Left colon (tissue), 2 donors: ENCODE results near the gene CARD11. TPM values are rescaled to one million over a fixed set of nuclear protein-coding genes. Genes with fewer than 3 reads are reported as not detected.
"Not testable (repeated sequence)": the region's sequence is repeated elsewhere in the genome, so short reads cannot be mapped to it uniquely, and the experiment has no call there.

Source experiments
- ATAC-seq: fragments of 200-7000 bp; cut with Tn5 transposase; one replicate; pipeline ENCODE4 v1.9.1; 2020; ENCODE audit warnings: mild to moderate bottlenecking, moderate library complexity
- DNase-seq, 2 donors: peaks; one replicate each; pipeline ENCODE4 v3.0.0-alpha.2; 2020
- intact Hi-C, 2 donors: fragments of 100-400 bp; cut with DNase I in 1 of 2; cut with micrococcal nuclease in 1 of 2; formaldehyde crosslinking; loops; one replicate each; pipeline versions ENCODE4 v1.11.2 to v1.14.0; 2022; cut with DNase I, micrococcal nuclease
- total RNA-seq, 2 donors: library from RNA; stranded (reverse); fragmentation: NEBNext Ultra II Directional; extraction: Animal tissue kit (Norgen Biotek cat#: 25700); gene quantifications; one replicate each; pipeline ENCODE4 v1.2.1, GENCODE V29; 2021
- donor health status: DM: no; HTN: no; CAD: no.
- donor health status: DM: yes; HTN: yes; CAD: no.

Gene CARD11
- total RNA-seq, 2 donors from 2014 or later = 2.0 to 2.8 TPM

GRCh38 chr7:3067193-3067592, 23.5 kb upstream of the CARD11 start:
- ATAC-seq = no peak
- intact Hi-C loops = no loop called here
- DNase-seq = no peak

GRCh38 chr7:3066506-3066905, 22.8 kb upstream of the CARD11 start:
- intact Hi-C loops = no loop called here
- DNase-seq (no peak), ATAC-seq (no peak)

DNA sequence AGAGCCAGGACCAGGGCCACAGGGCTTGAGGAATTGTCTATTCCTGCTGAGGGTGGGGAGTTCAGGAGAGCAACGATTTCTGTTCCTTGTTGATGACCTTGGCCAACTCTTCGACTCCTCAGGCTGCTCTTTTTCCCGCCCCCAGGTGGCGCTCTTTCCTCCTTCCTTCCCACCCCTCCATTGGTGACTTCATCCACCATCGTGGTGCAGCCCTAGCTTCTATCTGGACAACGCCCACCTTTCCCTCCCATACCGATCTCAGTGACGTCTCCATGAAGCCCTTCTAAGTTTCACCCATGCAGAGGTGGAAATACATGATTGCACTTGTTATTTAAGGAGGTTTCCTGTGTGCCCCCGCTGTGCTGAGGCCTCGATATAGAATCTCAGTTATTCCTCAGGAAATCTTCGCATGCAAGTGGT, 22.1 kb upstream of the CARD11 start:
- intact Hi-C loops = no loop called here
- ATAC-seq = peak; percentile 29
- peak in 1 of 2 donors; percentile 38 for DNase-seq

- DNase-seq = no peak
- intact Hi-C loops = no loop called here
- no peak for ATAC-seq
These were observed 20.4 kb upstream of the CARD11 start for GRCh38 chr7:3064067-3064466.

GRCh38 chr7:3063016-3063753, 19.5 kb upstream of the CARD11 start:
- no peak for ATAC-seq
- DNase-seq = peak; percentile 18 to 30
- intact Hi-C loops = no loop called here

GRCh38 chr7:3057066-3057420, 13.4 kb upstream of the CARD11 start:
- intact Hi-C loops = no loop called here
- DNase-seq (no peak), ATAC-seq (no peak)

DNA sequence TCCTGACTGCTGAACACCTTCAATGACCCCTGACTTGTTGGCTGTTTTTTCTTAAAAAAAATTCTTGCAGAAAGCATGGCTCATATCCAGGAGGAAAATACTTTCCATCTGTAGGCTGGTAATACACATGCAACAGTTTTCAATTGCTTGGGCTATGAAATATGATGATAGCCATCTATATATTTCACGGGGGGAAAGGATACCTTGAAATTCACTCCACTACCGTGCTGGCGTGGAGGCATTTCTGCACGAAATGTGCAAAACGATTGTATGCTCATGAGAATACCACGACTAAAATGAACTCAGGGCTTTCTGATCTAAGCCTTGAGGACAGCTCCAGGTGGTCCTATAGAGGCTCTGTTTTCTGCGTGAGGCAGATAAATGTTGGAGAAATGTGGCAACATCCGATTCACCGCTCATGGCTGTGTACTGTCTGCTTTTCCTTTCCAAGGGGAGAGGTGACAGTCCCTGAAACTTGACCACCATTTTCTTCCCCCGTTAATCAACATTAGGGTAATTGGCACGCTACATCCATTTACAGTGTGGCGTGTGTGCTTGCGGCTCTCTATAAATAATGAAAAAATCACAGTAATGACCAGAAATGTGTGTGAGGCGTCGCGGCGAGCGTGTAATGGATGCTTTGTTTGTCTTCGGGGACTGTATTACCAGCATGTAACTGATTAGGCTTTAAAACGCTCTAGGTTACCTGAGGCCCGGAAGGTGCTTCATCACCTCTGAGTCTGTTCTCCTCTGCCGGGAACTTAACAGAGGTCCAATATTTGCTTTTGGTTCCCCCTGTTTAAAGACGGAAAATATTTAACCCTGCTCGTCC, 12.8 kb upstream of the CARD11 start:
- intact Hi-C loops = no loop called here
- no peak for DNase-seq
- no peak for ATAC-seq

- no peak for DNase-seq
- intact Hi-C loops = no loop called here
- no peak for ATAC-seq
These were observed 12.0 kb upstream of the CARD11 start for GRCh38 chr7:3055626-3056025.

DNA sequence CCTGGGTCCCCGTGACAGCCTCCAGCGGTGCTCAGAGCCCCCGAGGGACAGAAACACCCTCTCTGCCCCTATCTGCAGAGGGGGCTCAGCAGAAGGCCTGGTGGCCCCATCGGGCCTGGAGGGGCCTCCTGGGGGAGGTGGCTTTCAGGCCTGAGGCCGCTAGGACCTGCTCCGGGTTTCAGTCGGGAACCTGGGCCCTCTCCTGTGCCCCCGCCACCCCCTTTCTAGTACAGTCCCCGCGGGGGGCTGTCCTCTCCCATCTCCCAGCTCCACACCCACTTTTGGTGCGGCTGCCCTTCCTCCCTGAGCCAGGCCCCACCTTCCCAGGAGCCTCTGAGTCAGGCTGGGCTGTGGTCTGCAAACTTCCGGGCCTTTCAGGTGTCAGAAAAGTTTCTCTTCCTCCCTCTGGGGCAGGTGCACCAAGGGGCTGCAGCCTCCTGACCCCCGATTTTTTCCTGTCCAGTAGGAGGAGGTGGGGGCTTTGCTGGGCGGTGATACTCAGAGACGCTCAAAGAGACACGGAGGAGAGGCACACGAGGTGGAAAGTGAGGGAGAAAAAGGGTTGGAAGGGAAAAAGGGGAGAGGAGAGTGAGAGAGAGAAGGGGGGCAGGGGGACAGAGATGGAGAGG, 692 bp downstream of the CARD11 start:
- ATAC-seq = peak; percentile 25
- DNase-seq = peak in 1 of 2 donors; percentile 29
- intact Hi-C loops = no loop called here

- intact Hi-C loops = no loop called here
- no peak for DNase-seq
- no peak for ATAC-seq
These were observed 1.5 kb downstream of the CARD11 start for GRCh38 chr7:3041986-3042675.

DNA sequence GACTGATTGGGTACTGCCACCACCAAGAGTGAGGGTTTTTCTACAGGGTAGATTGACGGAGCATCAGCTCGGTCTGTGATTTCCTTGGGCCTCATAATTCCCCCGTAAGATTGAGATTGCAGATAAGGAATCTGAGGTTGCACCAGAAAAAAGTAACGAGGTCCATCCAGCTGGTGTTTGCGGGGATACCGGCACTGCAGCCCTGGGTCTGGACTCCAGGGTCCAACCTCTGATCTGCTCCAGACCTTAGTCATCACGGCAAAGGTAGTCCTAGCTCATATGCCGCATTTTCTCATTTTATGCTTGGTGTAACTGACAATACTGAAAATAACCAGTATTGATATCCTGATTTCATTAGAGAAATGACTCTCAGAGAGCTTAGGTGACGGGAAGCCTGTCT, 3.9 kb downstream of the CARD11 start:
- intact Hi-C loops = no loop called here
- ATAC-seq (no peak), DNase-seq (no peak)

DNA sequence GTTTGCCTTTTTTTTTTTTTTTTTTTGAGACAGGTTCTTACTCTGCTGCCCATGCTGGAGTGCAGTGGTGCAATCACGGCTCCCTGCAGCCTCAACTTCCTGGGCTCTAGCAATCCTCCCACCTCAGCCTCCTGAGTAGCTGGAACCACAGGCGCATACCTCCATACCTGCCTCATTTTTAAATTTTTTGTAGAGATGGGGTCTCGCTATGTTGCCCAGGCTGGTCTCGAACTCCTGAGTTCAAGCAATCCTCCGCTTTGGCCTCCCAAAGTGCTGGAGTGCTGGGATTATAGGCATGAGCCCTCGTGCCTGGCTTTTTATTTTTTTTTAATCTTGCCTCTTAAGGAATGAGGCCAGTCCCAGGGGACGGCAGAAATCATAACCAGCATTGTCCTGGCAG, 5.7 kb downstream of the CARD11 start:
- ATAC-seq = not testable (repeated sequence)

DNA sequence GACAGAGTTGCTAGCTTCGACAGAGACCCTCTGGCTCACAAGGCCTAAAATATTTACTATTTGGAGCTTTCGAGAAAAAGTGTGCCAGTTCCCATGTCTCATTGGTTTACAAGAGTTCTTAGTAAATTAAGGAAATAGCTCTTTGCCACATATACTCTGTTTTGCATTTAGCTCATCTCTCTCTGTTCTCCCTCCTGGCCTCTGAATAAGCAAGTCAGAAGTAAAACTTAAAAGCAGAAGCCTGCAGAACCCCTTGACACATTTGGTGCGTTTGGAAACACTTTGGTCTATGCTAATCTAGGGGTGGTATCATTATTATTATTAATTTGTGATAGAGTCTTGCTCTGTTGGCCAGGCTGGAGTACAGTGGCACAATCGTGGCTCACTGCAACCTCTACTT, 6.4 kb downstream of the CARD11 start:
- intact Hi-C loops = no loop called here
- no peak for DNase-seq
- ATAC-seq = no peak

More for the DNA sequence above, 5.7 kb downstream of the CARD11 start:
- DNase-seq, intact Hi-C loops: not testable (repeated sequence)

GRCh38 chr7:3034591-3035150, 9.0 kb downstream of the CARD11 start:
- DNase-seq (no peak), ATAC-seq (no peak)
- intact Hi-C loops = no loop called here

DNA sequence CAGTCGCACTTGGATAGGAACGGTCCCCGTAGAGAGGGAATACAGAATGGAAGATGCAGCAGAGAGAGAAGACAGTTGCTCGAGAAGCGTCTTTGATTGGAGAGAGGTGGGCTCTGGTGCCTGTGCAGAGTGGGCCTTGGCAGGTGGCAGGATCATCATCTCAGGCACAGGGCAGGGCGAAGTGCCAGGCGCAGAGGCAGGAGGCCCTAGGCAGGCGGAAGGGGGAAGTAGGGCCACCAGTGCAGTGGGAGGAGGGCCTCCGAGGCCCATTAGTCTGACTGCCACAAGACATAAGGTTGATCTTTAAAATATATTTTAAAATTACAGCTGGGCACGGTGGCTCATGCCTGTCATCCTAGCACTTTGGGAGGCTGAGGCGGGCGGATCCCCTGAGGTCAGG, 10.1 kb downstream of the CARD11 start:
- DNase-seq (no peak), ATAC-seq (no peak)
- intact Hi-C loops = no loop called here

DNA sequence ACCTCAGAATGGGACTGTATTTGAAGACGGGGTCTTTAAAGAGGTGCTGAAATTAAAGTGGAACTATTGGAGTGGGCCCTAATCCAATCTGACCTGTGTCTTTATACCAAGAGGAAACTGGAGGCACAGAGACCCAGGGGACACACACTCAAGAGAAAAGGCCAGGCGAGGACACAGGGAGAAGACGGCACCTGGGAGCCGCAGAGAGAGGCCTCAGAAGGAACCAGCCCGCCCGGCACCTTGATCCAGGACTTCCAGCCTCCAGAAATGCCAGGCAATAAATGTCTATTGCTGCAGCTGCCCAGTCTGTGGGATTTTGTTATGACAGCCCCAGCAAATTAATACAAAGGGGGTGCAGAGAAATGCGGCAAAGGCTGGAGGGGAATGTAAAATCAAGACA, 10.5 kb downstream of the CARD11 start:
- DNase-seq (no peak), ATAC-seq (no peak)
- intact Hi-C loops = no loop called here

- ATAC-seq (no peak), DNase-seq (no peak)
- intact Hi-C loops = no loop called here
These were observed 11.4 kb downstream of the CARD11 start for GRCh38 chr7:3032256-3032655.

- ATAC-seq (no peak), DNase-seq (no peak)
- intact Hi-C loops = no loop called here
These were observed 14.5 kb downstream of the CARD11 start for GRCh38 chr7:3029138-3029537.

DNA sequence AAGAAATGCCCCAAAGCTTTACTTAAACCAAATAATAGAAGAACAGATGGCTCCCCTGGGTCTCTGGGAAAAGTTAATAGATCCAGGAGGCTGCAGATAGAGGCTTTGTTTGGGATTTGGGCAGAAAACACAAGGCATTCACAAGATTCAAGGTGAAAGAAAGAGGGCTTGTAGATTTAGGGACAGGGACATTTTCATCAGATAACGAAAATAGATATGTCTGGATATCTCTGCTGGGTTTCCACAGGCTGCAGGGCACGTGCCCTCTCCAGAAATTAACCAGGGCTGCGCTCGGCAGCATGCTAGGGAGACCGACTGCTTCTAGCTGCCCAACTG, 14.9 kb downstream of the CARD11 start:
- no peak for ATAC-seq
- intact Hi-C loops = no loop called here
- DNase-seq = no peak
